Liver (tissue), 3 donors: Measurements from ENCODE around the gene TSHR.

ENCODE experiments used
- EGR1 ChIP-seq, 2 donors: IDR thresholded peaks; 2 replicates each; pipeline ENCODE4 v1.6.1; 2016 to 2018; ENCODE audit warnings: antibody characterized with exemption in 2 of 2, low read depth in 2 of 2
- FOXA1 ChIP-seq: IDR thresholded peaks from 2 replicates; pipeline ENCODE4 v1.6.1; 2016; ENCODE audit warnings: antibody characterized with exemption
- FOXA2 ChIP-seq: IDR thresholded peaks from 2 replicates; pipeline ENCODE4 v1.6.1; 2016; ENCODE audit warnings: antibody characterized with exemption
- GABPA ChIP-seq, 2 donors: IDR thresholded peaks in 1 of 2; conservative IDR thresholded peaks in 1 of 2; 2 replicates each; pipeline ENCODE4 v1.6.1; 2016; ENCODE audit warnings: antibody characterized with exemption in 2 of 2, mild to moderate bottlenecking in 1 of 2, moderate library complexity in 1 of 2
- HNF4G ChIP-seq: IDR thresholded peaks from 2 replicates; pipeline ENCODE4 v1.6.1; 2016; ENCODE audit warnings: antibody characterized with exemption
- JUND ChIP-seq, 2 donors: IDR thresholded peaks; 2 replicates each; pipeline ENCODE4 v1.6.1; 2016; ENCODE audit warnings: antibody characterized with exemption in 2 of 2
- RAD21 ChIP-seq, 2 donors: IDR thresholded peaks; 2 replicates each; pipeline ENCODE4 v1.6.1; 2016; ENCODE audit warnings: antibody characterized with exemption in 2 of 2, mild to moderate bottlenecking in 2 of 2
- REST ChIP-seq: IDR thresholded peaks from 2 replicates; pipeline ENCODE4 v1.6.1; 2016; ENCODE audit warnings: antibody characterized with exemption, mild to moderate bottlenecking
- SP1 ChIP-seq: IDR thresholded peaks from 2 replicates; pipeline ENCODE4 v1.6.1; 2018; ENCODE audit warnings: antibody characterized with exemption, mild to moderate bottlenecking
- YY1 ChIP-seq: IDR thresholded peaks from 2 replicates; pipeline ENCODE4 v1.6.1; 2016; ENCODE audit warnings: antibody characterized with exemption, mild to moderate bottlenecking
- ZBTB33 ChIP-seq: IDR thresholded peaks from 2 replicates; pipeline ENCODE4 v1.6.1; 2016; ENCODE audit warnings: antibody characterized with exemption
- TF ChIP-seq, protein P1 (sequence below): fragments of 150-350 bp; IDR thresholded peaks from 2 replicates; pipeline ENCODE4 v1.5.1; 2017; ENCODE audit warnings: improper control_type of control experiment, low read depth, low read length; ENCODE audit not compliant: missing input control
- TF ChIP-seq, protein P2 (sequence below): IDR thresholded peaks from 2 replicates; pipeline ENCODE4 v1.6.1; 2016; ENCODE audit warnings: antibody characterized with exemption
- donor health status: healthy.
- donor health status: healthy.

DNA sequence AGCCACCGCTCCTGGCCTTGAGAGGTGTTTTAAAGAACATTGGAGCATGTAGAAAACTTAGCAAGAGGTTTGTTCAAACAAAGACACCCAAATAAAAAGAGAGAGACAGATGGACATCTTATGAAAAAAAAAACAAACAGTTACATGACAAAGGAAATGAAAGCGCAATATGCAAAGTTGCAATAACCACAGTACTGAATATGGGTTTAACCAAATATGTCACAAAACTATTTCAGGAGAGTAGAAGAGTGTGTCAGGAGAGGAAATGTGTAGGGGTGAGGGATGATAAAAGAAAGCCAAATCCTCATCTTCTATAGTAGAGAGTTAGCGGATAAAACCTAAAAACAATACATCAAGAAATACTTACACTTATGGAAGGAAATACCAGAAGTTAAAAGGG is 166.9 kb downstream of the TSHR start:
- TF ChIP-seq, protein P1, sequence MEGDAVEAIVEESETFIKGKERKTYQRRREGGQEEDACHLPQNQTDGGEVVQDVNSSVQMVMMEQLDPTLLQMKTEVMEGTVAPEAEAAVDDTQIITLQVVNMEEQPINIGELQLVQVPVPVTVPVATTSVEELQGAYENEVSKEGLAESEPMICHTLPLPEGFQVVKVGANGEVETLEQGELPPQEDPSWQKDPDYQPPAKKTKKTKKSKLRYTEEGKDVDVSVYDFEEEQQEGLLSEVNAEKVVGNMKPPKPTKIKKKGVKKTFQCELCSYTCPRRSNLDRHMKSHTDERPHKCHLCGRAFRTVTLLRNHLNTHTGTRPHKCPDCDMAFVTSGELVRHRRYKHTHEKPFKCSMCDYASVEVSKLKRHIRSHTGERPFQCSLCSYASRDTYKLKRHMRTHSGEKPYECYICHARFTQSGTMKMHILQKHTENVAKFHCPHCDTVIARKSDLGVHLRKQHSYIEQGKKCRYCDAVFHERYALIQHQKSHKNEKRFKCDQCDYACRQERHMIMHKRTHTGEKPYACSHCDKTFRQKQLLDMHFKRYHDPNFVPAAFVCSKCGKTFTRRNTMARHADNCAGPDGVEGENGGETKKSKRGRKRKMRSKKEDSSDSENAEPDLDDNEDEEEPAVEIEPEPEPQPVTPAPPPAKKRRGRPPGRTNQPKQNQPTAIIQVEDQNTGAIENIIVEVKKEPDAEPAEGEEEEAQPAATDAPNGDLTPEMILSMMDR = no peak
- TF ChIP-seq, protein P2, sequence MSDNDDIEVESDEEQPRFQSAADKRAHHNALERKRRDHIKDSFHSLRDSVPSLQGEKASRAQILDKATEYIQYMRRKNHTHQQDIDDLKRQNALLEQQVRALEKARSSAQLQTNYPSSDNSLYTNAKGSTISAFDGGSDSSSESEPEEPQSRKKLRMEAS = no peak
- TF ChIP-seq GABPA (IDR thresholded peaks at IDR 0.05 in 1 of 2, conservative IDR thresholded peaks at IDR 0.05 in 1 of 2) (no peak), REST (no peak), RAD21 (IDR thresholded peaks at IDR 0.05) (no peak), HNF4G (no peak), JUND (IDR thresholded peaks at IDR 0.05) (no peak), FOXA1 (no peak), FOXA2 (no peak), SP1 (no peak), EGR1 (IDR thresholded peaks at IDR 0.05; ENCODE audit: low read depth in 2 of 2) (no peak), YY1 (no peak), ZBTB33 (no peak)
